H1 (cell line): ENCODE data around the gene VSIG10L. TPM values are rescaled to one million over a fixed set of nuclear protein-coding genes. Genes with fewer than 3 reads are reported as not detected.

Source experiments
- ASH2L ChIP-seq: fragments of 200-600, 300-600 bp; sonication (generic); IDR thresholded peaks from one replicate; pipeline ENCODE4 v1.7.1; 2017; ENCODE audit warnings: low read length
- BACH1 ChIP-seq: IDR thresholded peaks from 2 replicates; pipeline ENCODE4 v1.6.1; 2012; ENCODE audit warnings: low read length, improper control_type of control experiment
- BCL11A ChIP-seq, 2 experiments: IDR thresholded peaks; one replicate each; pipeline ENCODE4 v1.6.1; 2011; ENCODE audit warnings: low read depth in 2 of 2, low read length in 2 of 2, mild to moderate bottlenecking in 2 of 2
- CBX8 ChIP-seq: fragments of 300-800, 300-1000 bp; sonication (generic); IDR thresholded peaks from 2 replicates; pipeline ENCODE4 v1.7.1; 2016; ENCODE audit warnings: low read depth, low read length, borderline replicate concordance
- CHD2 ChIP-seq: IDR thresholded peaks from 2 replicates; pipeline ENCODE4 v1.6.1; 2012; ENCODE audit warnings: low read length, improper control_type of control experiment
- CTBP2 ChIP-seq: IDR thresholded peaks from 2 replicates; pipeline ENCODE4 v1.7.0; 2011; ENCODE audit warnings: borderline replicate concordance, mild to moderate bottlenecking, moderate library complexity, mixed read lengths, low read length; ENCODE audit not compliant: insufficient read depth, insufficient read length
- EGR1 ChIP-seq: IDR thresholded peaks from 2 replicates; pipeline ENCODE4 v1.6.1; 2011; ENCODE audit warnings: low read depth, low read length, borderline replicate concordance
- GABPA ChIP-seq: IDR thresholded peaks from 2 replicates; pipeline ENCODE4 v1.6.1; 2011; ENCODE audit warnings: mild to moderate bottlenecking, low read length, moderate library complexity, borderline replicate concordance; ENCODE audit not compliant: insufficient read depth
- GTF2F1 ChIP-seq: IDR thresholded peaks from 2 replicates; pipeline ENCODE4 v1.6.1; 2012; ENCODE audit warnings: low read depth, low read length, improper control_type of control experiment, borderline replicate concordance
- HDAC6 ChIP-seq: IDR thresholded peaks from one replicate; pipeline ENCODE4 v1.7.1; 2012; ENCODE audit warnings: low read depth, mild to moderate bottlenecking, inconsistent platforms, low read length, moderate library complexity
- JUND ChIP-seq: IDR thresholded peaks from 2 replicates; pipeline ENCODE4 v1.6.1; 2011; ENCODE audit warnings: mild to moderate bottlenecking, improper control_type of control experiment, low read length
- KDM4A ChIP-seq: IDR thresholded peaks from one replicate; pipeline ENCODE4 v1.7.1; 2012; ENCODE audit warnings: low read depth, mild to moderate bottlenecking, moderate library complexity, low read length, inconsistent platforms; ENCODE audit not compliant: severe bottlenecking
- PHF8 ChIP-seq: fragments of 200-600 bp; sonication (generic); conservative IDR thresholded peaks from 2 replicates; pipeline ENCODE4 v1.7.1; 2012; ENCODE audit warnings: low read depth, mild to moderate bottlenecking, inconsistent platforms, low read length, moderate library complexity
- POLR2AphosphoS5 ChIP-seq: IDR thresholded peaks from 2 replicates; pipeline ENCODE4 v1.6.1; 2011; ENCODE audit warnings: low read depth, low read length
- RXRA ChIP-seq: IDR thresholded peaks from 2 replicates; pipeline ENCODE4 v1.6.1; 2011; ENCODE audit warnings: low read depth, mild to moderate bottlenecking, low read length, moderate library complexity; ENCODE audit not compliant: insufficient read depth
- SIN3A ChIP-seq, 2 experiments: IDR thresholded peaks in 1 of 2; conservative IDR thresholded peaks in 1 of 2; 2 replicates each; pipeline ENCODE4 v1.6.1; 2011 to 2012; ENCODE audit warnings: low read length in 2 of 2, improper control_type of control experiment in 1 of 2, low read depth in 1 of 2, mild to moderate bottlenecking in 1 of 2
- SRF ChIP-seq: IDR thresholded peaks from 2 replicates; pipeline ENCODE4 v1.6.1; 2011; ENCODE audit warnings: mild to moderate bottlenecking, low read depth, low read length, moderate library complexity
- SUZ12 ChIP-seq: fragments of 200-600 bp; sonication (generic); IDR thresholded peaks from 2 replicates; pipeline ENCODE4 v1.6.1; 2012; ENCODE audit warnings: mild to moderate bottlenecking, inconsistent platforms, low read length, moderate library complexity, mixed read lengths
- TAF7 ChIP-seq: optimal IDR thresholded peaks from 2 replicates; pipeline ENCODE3; 2011; ENCODE audit warnings: low read depth, mild to moderate bottlenecking, inconsistent platforms, low read length, moderate library complexity, borderline replicate concordance
- TBP ChIP-seq: IDR thresholded peaks from 2 replicates; pipeline ENCODE4 v1.6.1; 2011; ENCODE audit warnings: low read depth, low read length, improper control_type of control experiment
- polyA plus RNA-seq, 7 experiments: library from polyadenylated mRNA; depleted of rRNA in 3 of 7; stranded (reverse) in 5 of 7; unstranded in 2 of 7; fragments of >200 nt in 5 of 7; fragments of 200-250 nt in 2 of 7; gene quantifications; 1 replicate in 5 of 7; 2 replicates in 1 of 7; 4 replicates in 1 of 7; pipeline versions ENCODE4 v1.2.1 to v1.2.3, GENCODE V29; 2011 to 2013; ENCODE audit warnings: missing spikeins in 2 of 7, mixed read lengths in 2 of 7
- total RNA-seq: library from RNA; stranded (reverse); fragmentation: NEBNext Ultra II Directional; extraction: Animal tissue kit (Norgen Biotek cat#: 25700); gene quantifications from 2 replicates; pipeline ENCODE4 v1.2.1, GENCODE V29; 2021
- TF ChIP-seq, protein P1 (sequence below): IDR thresholded peaks from 2 replicates; pipeline ENCODE4 v1.6.1; 2012; ENCODE audit warnings: inconsistent platforms
- TF ChIP-seq, protein P2 (sequence below): IDR thresholded peaks from 2 replicates; pipeline ENCODE4 v1.6.1; 2011; ENCODE audit warnings: low read depth, mild to moderate bottlenecking, low read length; ENCODE audit not compliant: insufficient read depth

Gene VSIG10L
- total and polyA plus RNA-seq, 2 of the 8 experiments (the other 6 are each of a cell fraction or from before 2014, with no cell fraction given): 10.3 to 10.4 TPM

DNA sequence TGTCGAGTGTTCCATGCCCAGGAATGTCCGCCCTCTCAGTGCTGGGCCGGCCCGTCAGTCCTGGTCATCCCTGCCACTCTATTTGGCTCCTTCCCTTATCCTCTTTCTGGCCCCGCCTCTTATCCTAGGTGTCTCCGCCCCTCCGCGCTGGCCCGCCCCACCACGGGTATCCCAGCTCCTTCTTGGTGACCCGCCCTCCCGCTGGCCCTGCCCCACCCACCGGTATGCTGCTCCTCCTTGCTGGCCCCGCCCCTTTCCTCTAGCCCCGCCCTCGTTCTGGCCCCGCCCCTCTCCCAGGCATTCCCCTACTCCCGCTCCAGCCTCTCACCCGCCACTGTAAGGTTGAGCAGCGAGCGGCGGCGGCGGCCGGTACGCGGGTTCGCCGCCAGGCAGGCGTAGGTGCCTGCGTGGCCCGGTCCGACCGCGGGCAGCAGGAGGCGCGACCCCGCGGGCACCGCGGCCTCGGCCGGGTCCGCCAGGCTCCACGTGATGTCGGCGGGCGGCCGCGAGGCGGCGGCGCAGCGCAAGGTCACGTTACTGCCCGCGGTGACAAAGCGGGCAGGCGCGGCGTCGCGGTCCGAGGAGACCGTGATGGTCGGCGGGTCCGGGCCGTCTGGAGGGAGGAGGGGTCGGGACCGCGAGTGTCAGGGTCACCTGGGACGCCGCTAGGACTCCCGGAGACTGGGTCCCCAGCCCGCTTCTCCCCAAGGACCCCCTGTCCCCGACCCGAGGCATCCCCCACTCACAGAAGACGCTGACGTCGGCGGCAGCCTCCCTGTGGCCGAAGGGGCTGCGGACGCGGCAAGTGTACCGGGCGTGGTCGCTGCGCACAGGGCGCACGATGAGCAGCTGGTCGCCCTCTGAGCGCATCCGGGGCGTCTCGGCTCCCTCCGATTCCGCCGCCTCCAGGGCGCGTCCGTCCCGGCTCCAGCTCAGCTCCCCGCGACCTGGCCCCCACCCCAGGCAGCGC is 2.0 kb downstream of the VSIG10L start (continued):
- TF ChIP-seq, protein P1, sequence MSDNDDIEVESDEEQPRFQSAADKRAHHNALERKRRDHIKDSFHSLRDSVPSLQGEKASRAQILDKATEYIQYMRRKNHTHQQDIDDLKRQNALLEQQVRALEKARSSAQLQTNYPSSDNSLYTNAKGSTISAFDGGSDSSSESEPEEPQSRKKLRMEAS: peak; percentile 93
- TF ChIP-seq BACH1: peak; percentile 26; the same call in 1 of the 2 replicates
- TF ChIP-seq GABPA: no peak
- no peak for TF ChIP-seq EGR1
- TF ChIP-seq CBX8: no peak
- peak; percentile 60 for TF ChIP-seq PHF8
- TF ChIP-seq RXRA: no peak
- peak; percentile 85 for TF ChIP-seq TAF7
- no peak for TF ChIP-seq CTBP2
- TF ChIP-seq SIN3A (conservative IDR thresholded peaks at IDR 0.05 in 1 of 2, IDR thresholded peaks at IDR 0.05 in 1 of 2; ENCODE audit: low read depth in 1 of 2, low read length in 2 of 2): peak in 1 of 2 experiments; percentile 34; a peak in 1 of 4 replicates
- TF ChIP-seq KDM4A: peak; percentile 91
- no peak for TF ChIP-seq ASH2L
- TF ChIP-seq POLR2AphosphoS5: peak; percentile 67
- TF ChIP-seq SUZ12: no peak
- TF ChIP-seq BCL11A (IDR thresholded peaks at IDR 0.05; ENCODE audit: low read depth in 2 of 2, low read length in 2 of 2): no peak
- TF ChIP-seq JUND: no peak
- TF ChIP-seq, protein P2, sequence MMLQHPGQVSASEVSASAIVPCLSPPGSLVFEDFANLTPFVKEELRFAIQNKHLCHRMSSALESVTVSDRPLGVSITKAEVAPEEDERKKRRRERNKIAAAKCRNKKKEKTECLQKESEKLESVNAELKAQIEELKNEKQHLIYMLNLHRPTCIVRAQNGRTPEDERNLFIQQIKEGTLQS: peak; percentile 46; the same call in 1 of the 2 replicates
- peak; percentile 74; the same call in 1 of the 2 replicates for TF ChIP-seq TBP
- no peak for TF ChIP-seq CHD2
- no peak for TF ChIP-seq HDAC6
- TF ChIP-seq SRF: no peak
- TF ChIP-seq GTF2F1: 0 out of 2 replicates have a peak, but pooled peaks have one; percentile 32
